Left cardiac atrium (tissue), 4 donors: ENCODE measurements around the gene VAV2. TPM values are rescaled to one million over a fixed set of nuclear protein-coding genes. Genes with fewer than 3 reads are reported as not detected.

ENCODE experiments used
- ATAC-seq, 2 donors: fragments of 200-7000 bp; cut with Tn5 transposase; one replicate each; pipeline ENCODE4 v1.9.1; 2020; ENCODE audit warnings: mild to moderate bottlenecking in 2 of 2, moderate library complexity in 2 of 2
- DNase-seq: peaks from one replicate; pipeline ENCODE4 v3.0.0-alpha.2; 2020
- intact Hi-C, 2 donors: fragments of 100-400 bp; cut with DNase I; formaldehyde crosslinking; loops; one replicate each; pipeline versions ENCODE4 v1.14.1 to v1.15.1; 2022 to 2023
- total RNA-seq, 2 donors: library from RNA; stranded (reverse); fragmentation: NEBNext Ultra II Directional; extraction: Animal tissue kit (Norgen Biotek cat#: 25700); gene quantifications; one replicate each; pipeline ENCODE4 v1.2.1, GENCODE V29; 2021
- donor health status: DM: no; HTN: yes; CAD: no.
- donor health status: DM: no; HTN: yes; CAD: no; lungs with severe emphysema.
- donor health status: DM: yes; HTN: yes; CAD: no.
- donor health status: Dilated cardiomyopathy.

Gene VAV2
- total RNA-seq, 2 donors from 2014 or later: 8.3 to 9.6 TPM

DNA sequence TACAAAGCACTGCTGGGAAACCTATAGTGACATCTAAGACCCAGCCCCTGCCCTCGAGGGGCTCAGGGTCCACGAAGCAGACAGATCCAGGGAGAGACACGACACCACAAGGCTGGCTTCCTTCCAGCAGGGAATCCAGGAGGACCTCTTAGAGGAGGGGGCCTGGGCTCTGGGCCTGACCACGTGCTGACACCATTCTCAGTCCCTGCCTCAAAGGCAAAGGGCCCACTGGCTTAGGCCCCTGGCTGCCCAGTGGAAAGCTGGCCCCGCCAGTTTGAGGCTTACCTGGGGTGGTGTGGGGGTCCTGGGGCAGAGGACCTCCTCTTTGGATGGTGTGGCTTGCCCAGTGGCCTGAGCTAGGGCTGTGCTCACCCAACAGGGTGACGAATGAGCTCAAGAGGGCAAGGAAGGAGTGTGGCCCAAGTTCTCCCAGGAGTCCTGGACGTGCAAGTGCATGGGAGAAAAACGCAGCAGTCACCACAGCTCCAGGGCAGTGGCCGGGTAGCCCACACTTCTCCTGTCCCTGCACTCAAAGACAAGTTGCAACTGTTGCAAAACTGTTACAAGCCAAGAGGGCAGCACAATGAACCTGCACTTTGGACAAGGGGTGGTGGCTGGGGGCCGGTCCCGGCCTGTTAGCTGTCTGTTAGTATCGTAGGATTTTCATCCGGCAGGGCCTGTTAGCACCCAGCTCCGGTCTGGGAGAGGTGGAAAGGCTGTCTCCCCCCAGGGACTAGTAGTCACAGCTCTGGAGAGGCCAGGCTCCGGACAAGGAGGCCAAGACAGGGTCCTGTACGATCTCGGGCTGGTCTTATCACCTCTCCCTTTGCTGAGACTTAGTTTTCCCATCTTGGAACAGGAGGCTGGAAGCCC, 252.5 kb downstream of the VAV2 start:
- DNase-seq: no peak
- no peak for ATAC-seq
- intact Hi-C loops: no loop called here

DNA sequence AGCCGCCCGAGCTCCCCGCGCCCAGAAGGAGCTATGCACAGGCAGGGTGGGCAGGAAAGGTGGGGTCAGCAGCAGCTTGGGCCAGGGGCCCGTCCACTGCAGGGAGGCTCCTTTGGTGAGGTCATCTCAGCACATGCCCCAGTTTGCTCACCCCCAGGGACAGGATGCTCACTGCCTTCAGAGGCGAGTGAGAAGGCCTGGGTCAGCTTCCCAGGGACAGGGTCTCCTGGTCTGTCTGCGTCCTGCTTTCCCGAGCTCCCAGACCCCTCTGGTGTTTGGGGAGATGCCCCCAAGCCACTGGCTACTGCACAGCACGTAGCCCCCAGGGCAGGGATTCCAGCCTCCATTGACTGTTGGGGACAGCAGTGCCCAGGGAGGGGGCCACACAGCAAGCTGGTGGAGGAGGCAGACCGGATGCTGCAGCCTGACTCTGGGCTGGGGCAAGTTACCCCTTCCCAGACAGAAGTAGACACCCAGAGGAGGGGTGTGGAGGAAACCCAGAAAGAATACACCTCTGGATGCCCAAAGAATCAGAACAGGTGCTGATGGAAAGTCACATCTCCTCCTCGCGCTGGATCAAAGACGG, 253.4 kb downstream of the VAV2 start:
- no peak for DNase-seq
- ATAC-seq: no peak
- intact Hi-C loops: no loop called here

GRCh38 chr9:133737774-133738639, 254.1 kb downstream of the VAV2 start, which contains the start of gene SARDH:
TSS of gene SARDH (minus strand) at chr9:133738352. CDS start at chr9:133734173, 4,179 bp downstream.
- intact Hi-C loops: no loop called here

DNA sequence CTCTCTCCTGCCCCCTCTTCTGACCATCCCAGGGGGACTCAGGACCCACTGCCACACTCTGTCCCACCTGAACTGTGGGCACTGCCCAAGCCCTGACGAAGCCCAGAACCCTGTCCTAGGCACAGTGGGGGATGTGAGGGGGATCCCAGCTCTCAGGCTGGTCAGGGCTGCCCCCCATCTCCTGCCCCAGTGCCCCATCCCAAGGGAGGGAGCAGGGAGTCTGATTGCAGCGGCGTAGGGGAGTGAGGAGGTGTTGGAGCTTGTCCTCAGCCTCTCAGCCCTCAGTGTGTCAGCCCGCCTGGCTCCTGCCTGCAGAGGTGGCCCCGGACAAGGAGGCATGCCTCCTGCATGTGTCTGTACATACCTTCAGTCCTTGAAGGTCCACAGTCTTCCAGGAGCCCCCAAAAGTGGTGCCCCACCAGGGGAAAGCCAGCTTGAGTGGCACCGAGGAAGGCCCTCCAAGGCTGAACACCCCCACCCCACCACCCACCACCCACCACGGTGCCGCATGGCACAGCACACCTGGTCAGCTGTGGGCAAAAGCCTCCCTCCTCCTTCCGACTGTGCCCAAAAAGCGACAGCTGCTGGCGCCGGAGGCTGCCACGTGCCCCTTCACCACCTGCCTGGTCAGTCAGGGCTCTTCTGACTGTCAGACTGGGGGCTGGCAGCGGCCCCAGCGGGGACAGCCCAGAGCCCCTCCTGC, 254.9 kb downstream of the VAV2 start:
- DNase-seq (no peak), ATAC-seq (no peak)
- intact Hi-C loops: no loop called here

More at GRCh38 chr9:133737774-133738639, 254.1 kb downstream of the VAV2 start, which contains the start of gene SARDH:
- ATAC-seq (peak; percentile 84 to 86), DNase-seq (peak; percentile 69)

DNA sequence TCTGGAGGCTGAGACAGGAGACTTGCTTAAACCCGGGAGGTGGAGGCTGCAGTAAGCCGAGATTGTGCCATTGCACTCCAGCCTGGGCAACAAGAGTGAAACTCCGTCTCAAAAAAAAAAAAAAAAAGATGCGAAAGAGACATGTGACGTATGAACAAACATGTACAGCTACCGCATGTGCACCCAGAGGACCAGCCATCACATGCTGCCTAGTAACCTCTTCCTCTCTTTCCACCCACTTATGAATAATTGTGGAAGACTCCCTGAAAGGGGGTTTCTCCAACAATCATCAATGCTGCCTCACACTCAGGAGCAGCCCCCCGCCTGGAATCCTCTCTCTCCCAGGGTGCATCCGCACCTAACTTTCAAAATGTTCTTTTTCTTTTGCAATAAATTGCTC, 256.2 kb downstream of the VAV2 start:
- no peak for ATAC-seq
- intact Hi-C loops: no loop called here
- no peak for DNase-seq

- ATAC-seq (no peak), DNase-seq (no peak)
- intact Hi-C loops: no loop called here
Measured at GRCh38 chr9:133735415-133735775, 256.7 kb downstream of the VAV2 start.

- DNase-seq: no peak
- intact Hi-C loops: no loop called here
- ATAC-seq: no peak
Measured at GRCh38 chr9:133734590-133735414, 257.3 kb downstream of the VAV2 start.

GRCh38 chr9:133733796-133734533, 258.2 kb downstream of the VAV2 start:
- ATAC-seq: no peak
- intact Hi-C loops: no loop called here
- no peak for DNase-seq

DNA sequence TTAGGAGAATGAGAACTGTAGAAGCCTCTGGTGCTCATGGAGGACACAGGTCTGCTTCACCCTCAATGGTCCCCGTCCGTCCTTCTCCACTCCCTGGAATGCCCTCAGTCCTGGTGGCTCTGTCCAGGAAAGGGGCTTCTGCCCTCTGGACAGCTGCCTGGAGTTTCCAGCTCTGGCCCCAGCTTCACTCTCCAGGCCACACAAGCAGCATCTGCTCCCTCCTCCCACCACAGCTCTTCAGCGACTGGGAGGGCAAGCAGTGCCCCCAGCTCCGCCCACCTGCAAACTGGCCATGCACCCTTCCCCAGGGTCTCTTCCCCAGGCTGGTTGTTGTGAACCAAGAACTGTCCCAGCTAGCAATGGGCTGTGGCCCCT, 258.7 kb downstream of the VAV2 start:
- no peak for DNase-seq
- intact Hi-C loops: no loop called here
- ATAC-seq: no peak

- intact Hi-C loops: no loop called here
- no peak for DNase-seq
Measured at GRCh38 chr9:133732639-133733408, 259.3 kb downstream of the VAV2 start.

DNA sequence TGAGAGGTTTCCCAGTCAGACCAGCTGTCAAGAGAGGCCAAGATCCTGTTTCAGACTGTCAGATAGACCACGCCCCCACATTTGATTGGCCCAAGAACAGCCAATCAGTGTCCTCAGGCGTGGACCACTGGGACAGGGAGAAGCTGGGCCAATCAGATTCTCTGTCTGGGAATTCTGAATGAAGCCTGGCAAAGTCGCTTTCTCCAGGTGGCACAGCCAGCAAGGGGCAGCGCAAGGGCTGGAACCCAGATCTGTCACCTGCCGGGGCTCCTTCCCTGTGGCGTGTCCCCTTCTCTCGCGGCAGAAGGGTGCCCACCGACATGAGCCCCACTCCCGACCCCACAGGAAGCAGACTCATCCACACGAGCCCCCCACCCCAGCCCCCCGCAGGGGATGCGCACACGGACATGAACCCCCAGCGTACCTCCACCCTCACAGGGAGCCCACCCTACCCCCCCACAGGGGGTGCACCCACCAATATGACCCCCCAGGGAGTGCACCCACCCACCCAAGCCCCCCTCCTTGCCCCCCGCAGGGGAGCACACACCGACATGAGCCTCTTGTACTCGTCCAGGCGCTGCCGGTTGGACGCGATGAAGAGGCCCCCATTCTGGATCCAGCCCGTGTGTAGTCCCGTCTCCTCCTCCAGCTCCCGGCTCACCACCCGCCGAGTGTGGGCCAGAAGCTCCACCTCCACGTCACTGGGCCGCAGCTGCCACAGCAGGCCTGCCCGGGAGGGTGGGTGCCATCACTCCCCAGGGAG, 260.1 kb downstream of the VAV2 start:
- ATAC-seq (peak; percentile 49 to 51), DNase-seq (peak; percentile 36)
- intact Hi-C loops: no loop called here

More at GRCh38 chr9:133732639-133733408, 259.3 kb downstream of the VAV2 start:
- no peak for ATAC-seq

DNA sequence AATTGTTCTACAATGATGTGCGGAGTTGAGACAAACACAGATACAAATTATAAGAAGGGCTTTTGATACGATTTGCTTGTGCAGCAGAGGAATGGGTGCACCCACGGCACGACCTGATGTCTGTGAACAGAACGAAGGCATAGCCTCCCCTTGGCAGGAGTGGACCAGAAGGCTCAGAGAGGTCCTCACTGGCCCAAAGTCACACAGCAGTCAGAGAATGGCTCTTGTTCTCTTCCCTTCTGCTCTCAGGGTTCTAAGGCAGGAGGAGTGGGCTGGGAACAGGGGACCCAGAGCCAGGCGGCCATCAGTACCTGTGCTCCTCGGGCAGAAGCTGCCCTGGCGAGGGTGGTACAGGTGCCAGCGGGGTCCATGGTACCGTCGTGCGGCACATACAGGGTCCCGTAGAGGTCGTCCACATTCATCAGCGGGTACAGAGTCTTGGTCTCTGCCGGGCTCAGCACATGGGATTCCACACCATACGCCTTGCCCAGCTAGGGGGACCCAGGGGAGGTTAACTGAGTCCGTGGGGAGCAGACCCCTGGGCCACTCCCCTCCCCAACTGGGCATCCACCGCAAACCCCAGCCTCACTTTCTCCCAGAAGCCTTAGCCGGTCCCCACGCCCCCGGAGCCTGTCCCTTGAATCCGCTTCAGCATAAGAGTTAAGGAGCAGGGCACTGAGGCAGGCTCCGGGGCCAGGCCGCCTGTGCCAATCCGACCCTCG, 261.0 kb downstream of the VAV2 start:
- intact Hi-C loops: no loop called here
- DNase-seq: peak; percentile 20
- no peak for ATAC-seq

- DNase-seq: no peak
- no peak for ATAC-seq
- intact Hi-C loops: loop anchor here in 1 of 2 donors (5.0 kb wide), 2 partner anchors 142 to 197 kb away; partner anchors contain the start of gene ADAMTSL2
Measured at GRCh38 chr9:133729617-133730281, 262.4 kb downstream of the VAV2 start.

- intact Hi-C loops: loop anchor here in 1 of 2 donors (5.0 kb wide), 2 partner anchors 142 to 197 kb away; partner anchors contain the start of gene ADAMTSL2
- ATAC-seq (no peak), DNase-seq (no peak)
Measured at GRCh38 chr9:133728856-133729616, 263.1 kb downstream of the VAV2 start.
